ENCODE measurements around the gene FAM98A.

GRCh38 chr2:33599943-33600192, 769 bp upstream of the FAM98A start:
- TF ChIP-seq CTCF (IDR thresholded peaks at IDR 0.05) (no peak), POLR2AphosphoS5 (IDR thresholded peaks at IDR 0.05) (no peak)

Data from breast epithelium (tissue), 3 donors.